Measurements from ENCODE around the gene MED12L.

The MED12L gene

GRCh38 chr3:151330379-151330778, 244.9 kb downstream of the MED12L start:
- no peak for TF ChIP-seq TAF1 (IDR thresholded peaks at IDR 0.05; ENCODE audit: borderline replicate concordance, insufficient read depth, low read length)
- TF ChIP-seq REST (IDR thresholded peaks at IDR 0.05; ENCODE audit: insufficient read depth in 1 of 2, low read depth in 2 of 2, low read length in 2 of 2) = no peak
- TF ChIP-seq SIN3A (IDR thresholded peaks at IDR 0.05; ENCODE audit: borderline replicate concordance, insufficient read depth, low read length) = no peak
- no peak for TF ChIP-seq POLR2AphosphoS5 (IDR thresholded peaks at IDR 0.05; ENCODE audit: low read depth, low read length)
- no peak for TF ChIP-seq FOXP2 (optimal IDR thresholded peaks at IDR 0.05; ENCODE audit: borderline replicate concordance, extremely low read depth, extremely low read length, insufficient read depth)

GRCh38 chr3:151330899-151331298, 245.4 kb downstream of the MED12L start:
- no peak for TF ChIP-seq FOXP2 (optimal IDR thresholded peaks at IDR 0.05; ENCODE audit: borderline replicate concordance, extremely low read depth, extremely low read length, insufficient read depth)
- TF ChIP-seq REST (IDR thresholded peaks at IDR 0.05; ENCODE audit: insufficient read depth in 1 of 2, low read depth in 2 of 2, low read length in 2 of 2) = no peak
- no peak for TF ChIP-seq TAF1 (IDR thresholded peaks at IDR 0.05; ENCODE audit: borderline replicate concordance, insufficient read depth, low read length)
- no peak for TF ChIP-seq POLR2AphosphoS5 (IDR thresholded peaks at IDR 0.05; ENCODE audit: low read depth, low read length)
- no peak for TF ChIP-seq SIN3A (IDR thresholded peaks at IDR 0.05; ENCODE audit: borderline replicate concordance, insufficient read depth, low read length)

GRCh38 chr3:151331696-151332095, 246.2 kb downstream of the MED12L start:
- TF ChIP-seq REST (IDR thresholded peaks at IDR 0.05; ENCODE audit: insufficient read depth in 1 of 2, low read depth in 2 of 2, low read length in 2 of 2) (no peak), FOXP2 (optimal IDR thresholded peaks at IDR 0.05; ENCODE audit: borderline replicate concordance, extremely low read depth, extremely low read length, insufficient read depth) (no peak), TAF1 (IDR thresholded peaks at IDR 0.05; ENCODE audit: borderline replicate concordance, insufficient read depth, low read length) (no peak), SIN3A (IDR thresholded peaks at IDR 0.05; ENCODE audit: borderline replicate concordance, insufficient read depth, low read length) (no peak), POLR2AphosphoS5 (IDR thresholded peaks at IDR 0.05; ENCODE audit: low read depth, low read length) (no peak)

GRCh38 chr3:151345859-151346258, 260.4 kb downstream of the MED12L start:
- no peak for TF ChIP-seq FOXP2 (optimal IDR thresholded peaks at IDR 0.05; ENCODE audit: borderline replicate concordance, extremely low read depth, extremely low read length, insufficient read depth)
- TF ChIP-seq TAF1 (IDR thresholded peaks at IDR 0.05; ENCODE audit: borderline replicate concordance, insufficient read depth, low read length) = no peak
- TF ChIP-seq POLR2AphosphoS5 (IDR thresholded peaks at IDR 0.05; ENCODE audit: low read depth, low read length) = no peak
- no peak for TF ChIP-seq SIN3A (IDR thresholded peaks at IDR 0.05; ENCODE audit: borderline replicate concordance, insufficient read depth, low read length)
- no peak for TF ChIP-seq REST (IDR thresholded peaks at IDR 0.05; ENCODE audit: insufficient read depth in 1 of 2, low read depth in 2 of 2, low read length in 2 of 2)

GRCh38 chr3:151346292-151346691, 260.8 kb downstream of the MED12L start:
- no peak for TF ChIP-seq FOXP2 (optimal IDR thresholded peaks at IDR 0.05; ENCODE audit: borderline replicate concordance, extremely low read depth, extremely low read length, insufficient read depth)
- no peak for TF ChIP-seq SIN3A (IDR thresholded peaks at IDR 0.05; ENCODE audit: borderline replicate concordance, insufficient read depth, low read length)
- TF ChIP-seq POLR2AphosphoS5 (IDR thresholded peaks at IDR 0.05; ENCODE audit: low read depth, low read length) = no peak
